HepG2 (cell line): ENCODE results near the gene TJP1.

Source experiments
- ARHGAP35 ChIP-seq: sonication (generic); formaldehyde crosslinking; IDR thresholded peaks from 2 replicates; pipeline ENCODE4 v1.9.0; 2022; ENCODE audit warnings: mild to moderate bottlenecking, inconsistent platforms, moderate library complexity, missing genetic modification reagents, borderline replicate concordance
- CEBPB ChIP-seq: IDR thresholded peaks from 2 replicates; pipeline ENCODE4 v1.6.1; 2011; ENCODE audit warnings: low read depth, low read length, improper control_type of control experiment, borderline replicate concordance
- CTCF ChIP-seq: sonication (generic); formaldehyde crosslinking; IDR thresholded peaks from 2 replicates; pipeline ENCODE4 v1.5.0; 2020; ENCODE audit warnings: mild to moderate bottlenecking, missing genetic modification reagents, moderate library complexity
- E2F5 ChIP-seq: sonication (generic); formaldehyde crosslinking; conservative IDR thresholded peaks from 2 replicates; pipeline ENCODE4 v1.4.0; 2020; ENCODE audit warnings: missing genetic modification reagents
- MTA3 ChIP-seq: sonication (generic); formaldehyde crosslinking; IDR thresholded peaks from 2 replicates; pipeline ENCODE4 v1.4.0; 2020; ENCODE audit warnings: missing genetic modification reagents
- NFE2 ChIP-seq: sonication (generic); formaldehyde crosslinking; IDR thresholded peaks from 2 replicates; pipeline ENCODE4 v1.4.0; 2020; ENCODE audit warnings: missing genetic modification reagents
- TCF7L2 ChIP-seq: IDR thresholded peaks from 2 replicates; pipeline ENCODE4 v1.6.1; 2011; ENCODE audit warnings: mild to moderate bottlenecking, low read depth, low read length, moderate library complexity
- ZNF546 ChIP-seq: sonication (generic); formaldehyde crosslinking; conservative IDR thresholded peaks from 2 replicates; pipeline ENCODE4 v1.8.1; 2023; ENCODE audit warnings: mild to moderate bottlenecking, missing genetic modification reagents
- ZNF709 ChIP-seq: sonication (generic); formaldehyde crosslinking; IDR thresholded peaks from 2 replicates; pipeline ENCODE4 v1.5.0; 2020; ENCODE audit warnings: mild to moderate bottlenecking, missing genetic modification reagents
- TF ChIP-seq, protein P1 (sequence below), 2 experiments: IDR thresholded peaks; 2 replicates each; pipeline ENCODE4 v1.6.1; 2011 to 2012; ENCODE audit warnings: low read length in 2 of 2, borderline replicate concordance in 1 of 2, low read depth in 1 of 2, mild to moderate bottlenecking in 1 of 2, moderate library complexity in 1 of 2
- TF ChIP-seq, protein P2 (sequence below): sonication (generic); formaldehyde crosslinking; IDR thresholded peaks from 2 replicates; pipeline ENCODE4 v1.4.0; 2020; ENCODE audit warnings: missing genetic modification reagents

- TF ChIP-seq ZNF709 (CRISPR knock-in tag) = no peak
- no peak for TF ChIP-seq CEBPB
- no peak for TF ChIP-seq ZNF546 (CRISPR knock-in tag)
- TF ChIP-seq, protein P1, sequence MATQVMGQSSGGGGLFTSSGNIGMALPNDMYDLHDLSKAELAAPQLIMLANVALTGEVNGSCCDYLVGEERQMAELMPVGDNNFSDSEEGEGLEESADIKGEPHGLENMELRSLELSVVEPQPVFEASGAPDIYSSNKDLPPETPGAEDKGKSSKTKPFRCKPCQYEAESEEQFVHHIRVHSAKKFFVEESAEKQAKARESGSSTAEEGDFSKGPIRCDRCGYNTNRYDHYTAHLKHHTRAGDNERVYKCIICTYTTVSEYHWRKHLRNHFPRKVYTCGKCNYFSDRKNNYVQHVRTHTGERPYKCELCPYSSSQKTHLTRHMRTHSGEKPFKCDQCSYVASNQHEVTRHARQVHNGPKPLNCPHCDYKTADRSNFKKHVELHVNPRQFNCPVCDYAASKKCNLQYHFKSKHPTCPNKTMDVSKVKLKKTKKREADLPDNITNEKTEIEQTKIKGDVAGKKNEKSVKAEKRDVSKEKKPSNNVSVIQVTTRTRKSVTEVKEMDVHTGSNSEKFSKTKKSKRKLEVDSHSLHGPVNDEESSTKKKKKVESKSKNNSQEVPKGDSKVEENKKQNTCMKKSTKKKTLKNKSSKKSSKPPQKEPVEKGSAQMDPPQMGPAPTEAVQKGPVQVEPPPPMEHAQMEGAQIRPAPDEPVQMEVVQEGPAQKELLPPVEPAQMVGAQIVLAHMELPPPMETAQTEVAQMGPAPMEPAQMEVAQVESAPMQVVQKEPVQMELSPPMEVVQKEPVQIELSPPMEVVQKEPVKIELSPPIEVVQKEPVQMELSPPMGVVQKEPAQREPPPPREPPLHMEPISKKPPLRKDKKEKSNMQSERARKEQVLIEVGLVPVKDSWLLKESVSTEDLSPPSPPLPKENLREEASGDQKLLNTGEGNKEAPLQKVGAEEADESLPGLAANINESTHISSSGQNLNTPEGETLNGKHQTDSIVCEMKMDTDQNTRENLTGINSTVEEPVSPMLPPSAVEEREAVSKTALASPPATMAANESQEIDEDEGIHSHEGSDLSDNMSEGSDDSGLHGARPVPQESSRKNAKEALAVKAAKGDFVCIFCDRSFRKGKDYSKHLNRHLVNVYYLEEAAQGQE (IDR thresholded peaks at IDR 0.05; ENCODE audit: borderline replicate concordance in 1 of 2, low read depth in 1 of 2, low read length in 2 of 2) = no peak
- TF ChIP-seq CTCF (CRISPR knock-in tag) = no peak
- TF ChIP-seq, protein P2, sequence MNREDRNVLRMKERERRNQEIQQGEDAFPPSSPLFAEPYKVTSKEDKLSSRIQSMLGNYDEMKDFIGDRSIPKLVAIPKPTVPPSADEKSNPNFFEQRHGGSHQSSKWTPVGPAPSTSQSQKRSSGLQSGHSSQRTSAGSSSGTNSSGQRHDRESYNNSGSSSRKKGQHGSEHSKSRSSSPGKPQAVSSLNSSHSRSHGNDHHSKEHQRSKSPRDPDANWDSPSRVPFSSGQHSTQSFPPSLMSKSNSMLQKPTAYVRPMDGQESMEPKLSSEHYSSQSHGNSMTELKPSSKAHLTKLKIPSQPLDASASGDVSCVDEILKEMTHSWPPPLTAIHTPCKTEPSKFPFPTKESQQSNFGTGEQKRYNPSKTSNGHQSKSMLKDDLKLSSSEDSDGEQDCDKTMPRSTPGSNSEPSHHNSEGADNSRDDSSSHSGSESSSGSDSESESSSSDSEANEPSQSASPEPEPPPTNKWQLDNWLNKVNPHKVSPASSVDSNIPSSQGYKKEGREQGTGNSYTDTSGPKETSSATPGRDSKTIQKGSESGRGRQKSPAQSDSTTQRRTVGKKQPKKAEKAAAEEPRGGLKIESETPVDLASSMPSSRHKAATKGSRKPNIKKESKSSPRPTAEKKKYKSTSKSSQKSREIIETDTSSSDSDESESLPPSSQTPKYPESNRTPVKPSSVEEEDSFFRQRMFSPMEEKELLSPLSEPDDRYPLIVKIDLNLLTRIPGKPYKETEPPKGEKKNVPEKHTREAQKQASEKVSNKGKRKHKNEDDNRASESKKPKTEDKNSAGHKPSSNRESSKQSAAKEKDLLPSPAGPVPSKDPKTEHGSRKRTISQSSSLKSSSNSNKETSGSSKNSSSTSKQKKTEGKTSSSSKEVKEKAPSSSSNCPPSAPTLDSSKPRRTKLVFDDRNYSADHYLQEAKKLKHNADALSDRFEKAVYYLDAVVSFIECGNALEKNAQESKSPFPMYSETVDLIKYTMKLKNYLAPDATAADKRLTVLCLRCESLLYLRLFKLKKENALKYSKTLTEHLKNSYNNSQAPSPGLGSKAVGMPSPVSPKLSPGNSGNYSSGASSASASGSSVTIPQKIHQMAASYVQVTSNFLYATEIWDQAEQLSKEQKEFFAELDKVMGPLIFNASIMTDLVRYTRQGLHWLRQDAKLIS (CRISPR knock-in tag) = no peak
- TF ChIP-seq MTA3 = no peak
- TF ChIP-seq NFE2 (CRISPR knock-in tag) = no peak
- TF ChIP-seq E2F5 (CRISPR knock-in tag) = no peak
- TF ChIP-seq ARHGAP35 (CRISPR knock-in tag) = no peak
- no peak for TF ChIP-seq TCF7L2
Measured at GRCh38 chr15:29811691-29812383, 10.4 kb downstream of the TJP1 start.
